HCT116 (cell line): Measurements from ENCODE around the gene RUNX1. TPM values are rescaled to one million over a fixed set of nuclear protein-coding genes. Genes with fewer than 3 reads are reported as not detected.
A peak's percentile ranks its signal among the peaks of the same experiment; 100 is the strongest.

Experiments used
- ATAC-seq: fragments of 200-7000 bp; cut with Tn5 transposase; 2 replicates; pipeline ENCODE4 v1.9.1; 2020; ENCODE audit warnings: mild to moderate bottlenecking, moderate library complexity
- BruUV-seq: library from RNA; stranded (reverse); fragments of 400-500 nt; replicated peaks from 2 replicates; lab custom pipeline; 2021; lab: Mats Ljungman, UMichigan
- CTCF ChIA-PET: fragments of 300-600 bp; sonication (Branson Sonifier 250); formaldehyde crosslinking; loops from one replicate; lab custom pipeline; 2021; ENCODE audit warnings: antibody characterized with exemption; lab: Charles Lee
- POLR2A ChIA-PET: fragments of 300-600, 350-600 bp; sonication (Branson Sonifier 250); formaldehyde crosslinking; loops from one replicate; lab custom pipeline; 2021; ENCODE audit warnings: antibody characterized with exemption; lab: Charles Lee
- RAD21 ChIA-PET, 2 experiments: fragments of 300-600 bp; sonication (Branson Sonifier 250); formaldehyde crosslinking; loops; one replicate each; lab custom pipeline; 2023; ENCODE audit warnings: low total read pairs in 2 of 2; ENCODE audit not compliant: uncharacterized antibody in 2 of 2, unreplicated experiment in 2 of 2, low non-redundant PET in 1 of 2; lab: Charles Lee
- DNase-seq: peaks from one replicate; pipeline ENCODE4 v3.0.0-alpha.2; 2010; ENCODE audit warnings: low read depth, low spot score
- H2AFZ ChIP-seq: fragments of 200-600 bp; shearing (Covaris generic), sonication (generic); 2 replicates; pipeline ENCODE4 v1.6.1; 2017; ENCODE audit warnings: low read depth, mixed run types, mixed read lengths, antibody characterized with exemption, low read length; ENCODE audit not compliant: poor library complexity, severe bottlenecking
- H3K27ac ChIP-seq: 2 replicates; pipeline ENCODE4 v1.5.1; 2012; ENCODE audit warnings: low read depth, low read length
- H3K27me3 ChIP-seq: fragments of 200-600 bp; sonication (generic); 2 replicates; pipeline ENCODE4 v1.6.1; 2016; ENCODE audit warnings: mixed run types, low read length, mixed read lengths; ENCODE audit not compliant: insufficient read depth
- H3K36me3 ChIP-seq, 2 experiments: fragments of 200-500 bp in 1 of 2; fragments of 200-600 bp in 1 of 2; sonication (Bioruptor generic) in 1 of 2; sonication (generic) in 1 of 2; 2 replicates each; pipeline versions ENCODE4 v1.5.1 to v1.6.1; 2014 to 2016; ENCODE audit warnings: low read length in 2 of 2, inconsistent platforms in 1 of 2, mixed read lengths in 1 of 2, mixed run types in 1 of 2; ENCODE audit not compliant: insufficient read depth in 2 of 2, control insufficient read depth in 1 of 2
- H3K4me1 ChIP-seq, 2 experiments: fragments of 200-600 bp in 1 of 2; sonication (generic) in 1 of 2; 2 replicates each; pipeline versions ENCODE4 v1.5.1 to v1.6.1; 2012 to 2017; ENCODE audit warnings: low read length in 2 of 2, inconsistent platforms in 1 of 2, mild to moderate bottlenecking in 1 of 2, mixed read lengths in 1 of 2, mixed run types in 1 of 2, moderate library complexity in 1 of 2; ENCODE audit not compliant: insufficient read depth in 2 of 2, control insufficient read depth in 1 of 2
- H3K4me2 ChIP-seq: fragments of 200-600 bp; sonication (generic); 2 replicates; pipeline ENCODE4 v1.6.1; 2017; ENCODE audit warnings: mixed run types, low read length, mixed read lengths
- H3K4me3 ChIP-seq, 2 experiments: fragments of 200-600 bp in 1 of 2; sonication (generic) in 1 of 2; replicated peaks in 1 of 2; 2 replicates each; pipeline ENCODE4 v1.5.1; 2011 to 2016; ENCODE audit warnings: low read length in 2 of 2, control low read depth in 1 of 2, low read depth in 1 of 2, mild to moderate bottlenecking in 1 of 2, mixed read lengths in 1 of 2, mixed run types in 1 of 2
- H3K79me2 ChIP-seq: fragments of 200-600 bp; sonication (generic); 2 replicates; pipeline ENCODE4 v1.6.1; 2017; ENCODE audit warnings: mild to moderate bottlenecking, mixed run types, low read length, moderate library complexity, mixed read lengths; ENCODE audit not compliant: insufficient read depth
- H3K9ac ChIP-seq: fragments of 200-600 bp; sonication (generic); 2 replicates; pipeline ENCODE4 v1.6.1; 2016; ENCODE audit warnings: low read length, mixed read lengths
- H3K9me2 ChIP-seq: fragments of 200-600 bp; sonication (generic), shearing (Covaris generic); 2 replicates; pipeline ENCODE4 v1.6.1; 2017; ENCODE audit warnings: mixed run types, mild to moderate bottlenecking, moderate library complexity; ENCODE audit not compliant: insufficient read depth
- H3K9me3 ChIP-seq, 2 experiments: fragments of 200-500 bp in 1 of 2; fragments of 200-600 bp in 1 of 2; sonication (Bioruptor generic) in 1 of 2; sonication (generic) in 1 of 2; 2 replicates each; pipeline ENCODE4 v1.6.1; 2014 to 2017; ENCODE audit warnings: low read length in 2 of 2, mixed read lengths in 2 of 2, inconsistent platforms in 1 of 2, low read depth in 1 of 2, mild to moderate bottlenecking in 1 of 2, mixed run types in 1 of 2, moderate library complexity in 1 of 2; ENCODE audit not compliant: control insufficient read depth in 1 of 2, insufficient read depth in 1 of 2
- H4K20me1 ChIP-seq: fragments of 200-600 bp; sonication (generic), shearing (Covaris generic); 2 replicates; pipeline ENCODE4 v1.6.1; 2017; ENCODE audit warnings: mixed run types, mild to moderate bottlenecking, moderate library complexity; ENCODE audit not compliant: insufficient read depth
- MAX ChIP-seq: IDR thresholded peaks from 2 replicates; pipeline ENCODE4 v1.6.1; 2012
- RAD21 ChIP-seq: IDR thresholded peaks from 2 replicates; pipeline ENCODE4 v1.6.1; 2012; ENCODE audit warnings: low read depth, mild to moderate bottlenecking
- REST ChIP-seq: IDR thresholded peaks from 2 replicates; pipeline ENCODE4 v1.6.1; 2012; ENCODE audit warnings: low read depth
- SP1 ChIP-seq: IDR thresholded peaks from 2 replicates; pipeline ENCODE4 v1.6.1; 2012; ENCODE audit warnings: low read depth
- intact Hi-C: fragments of 100-400 bp; cut with micrococcal nuclease; formaldehyde crosslinking; loops from 2 replicates; pipeline ENCODE4 v1.10.0; 2022
- total RNA-seq: library from RNA; stranded (reverse); gene quantifications from one replicate; pipeline ENCODE4 v1.2.1, GENCODE V29; 2021; ENCODE audit not compliant: unreplicated experiment

The RUNX1 gene
- total RNA-seq, 1 experiment from 2014 or later = 33.5 TPM

- Histone ChIP-seq H3K79me2 (no peaks in the 10 kb centered on the region), H3K27ac (no peak overlapping the region), H3K27me3 (no peaks in the 10 kb centered on the region; the same call in 1 of the 2 replicates), H3K4me3 (no peak overlapping the region), H3K9me2 (no peaks in the 10 kb centered on the region), H3K4me1 (peaks cover 5 to 15% of the 10 kb centered on the region in 2 experiments), H2AFZ (no peak overlapping the region), H3K4me2 (no peak overlapping the region), H4K20me1 (no peaks in the 10 kb centered on the region), H3K36me3 (no peaks in the 10 kb centered on the region), H3K9ac (no peak overlapping the region), H3K9me3 (no peaks in the 10 kb centered on the region)
- ChIA-PET CTCF (no interaction called here), RAD21 (no interaction called here), POLR2A (no interaction called here)
- no peak for DNase-seq
- intact Hi-C loops = no loop called here
- no TSS peak for BruUV-seq
- ATAC-seq = no peak
- TF ChIP-seq REST = no peak
These were observed 135.3 kb downstream of the RUNX1 start for GRCh38 chr21:34913811-34914210.

- no TSS peak for BruUV-seq
- ChIA-PET POLR2A (no interaction called here), CTCF (no interaction called here), RAD21 (no interaction called here)
- no peak overlapping the region for H3K27ac ChIP-seq
- no peaks in the 10 kb centered on the region for H4K20me1 ChIP-seq
- no peak overlapping the region for H3K9ac ChIP-seq
- H3K4me3 ChIP-seq = no peak overlapping the region
- ATAC-seq (peak; percentile 52; the same call in 1 of the 2 replicates), DNase-seq (no peak)
- intact Hi-C loops = no loop called here
- no peak overlapping the region for H3K4me2 ChIP-seq
- H2AFZ ChIP-seq = no peak overlapping the region
- peaks cover 5 to 15% of the 10 kb centered on the region in 2 experiments for H3K4me1 ChIP-seq
- H3K36me3 ChIP-seq = no peaks in the 10 kb centered on the region
- no peaks in the 10 kb centered on the region for H3K9me2 ChIP-seq
- no peaks in the 10 kb centered on the region for H3K9me3 ChIP-seq
- TF ChIP-seq RAD21 = peak; percentile 23; the same call in 1 of the 2 replicates
- no peak for TF ChIP-seq SP1
- no peak for TF ChIP-seq MAX
- no peaks in the 10 kb centered on the region for H3K79me2 ChIP-seq
- H3K27me3 ChIP-seq = no peaks in the 10 kb centered on the region; the same call in 1 of the 2 replicates
These were observed 136.8 kb downstream of the RUNX1 start for GRCh38 chr21:34912022-34912945.
